ENCODE data around the gene DSCAML1. TPM values are rescaled to one million over a fixed set of nuclear protein-coding genes. Genes with fewer than 3 reads are reported as not detected.
A peak's percentile ranks its signal among the peaks of the same experiment; 100 is the strongest.

The DSCAML1 gene
- total and polyA plus RNA-seq, 9 of the 15 experiments (the other 6 are each of a cell fraction or from before 2014, with no cell fraction given), result not detected

- TF ChIP-seq NR3C1 (CRISPR knock-in tag; IDR thresholded peaks at IDR 0.05) (no peak), ZNF316 (IDR thresholded peaks at IDR 0.05) (no peak), KDM5B (IDR thresholded peaks at IDR 0.05; ENCODE audit: insufficient replicate concordance, low read depth, low read length) (no peak), ETV5 (CRISPR knock-in tag; IDR thresholded peaks at IDR 0.05; ENCODE audit: low read depth) (no peak), HDGF (IDR thresholded peaks at IDR 0.05) (no peak), MITF (IDR thresholded peaks at IDR 0.05) (no peak), RNF2 (IDR thresholded peaks at IDR 0.05) (no peak)
These were observed 276.1 kb downstream of the DSCAML1 start (continued) for GRCh38 chr11:117520966-117521365.

- intact Hi-C loops (cut with micrococcal nuclease), result no loop called here
- H4K20me1 ChIP-seq (replicated peaks; ENCODE audit: control insufficient read depth, insufficient read depth, low read length), result peaks cover 10% of the 10 kb centered on the region; the same call in 1 of the 2 replicates
- no TSS peak for BruUV-seq (replicated peaks)
- 0% methylated on average over 3 of the region's 3 CpGs for WGBS (ENCODE audit: insufficient coverage, low coverage, missing lambda C conversion rate)
- no peaks in the 10 kb centered on the region for H3K36me3 ChIP-seq (ENCODE audit: control insufficient read depth, insufficient read depth, low read length)
- no peak overlapping the region for H3K4me3 ChIP-seq
- no peak overlapping the region for H3K27ac ChIP-seq (ENCODE audit: extremely low read depth, low read depth, low read length)
- H3K9ac ChIP-seq (ENCODE audit: insufficient read depth in 1 of 2, low read depth in 2 of 2, low read length in 2 of 2), result no peak overlapping the region
- no peaks in the 10 kb centered on the region for H3K9me3 ChIP-seq (replicated peaks; ENCODE audit: control insufficient read depth, insufficient read depth, low read depth, low read length)
- TF ChIP-seq ZBTB12 (CRISPR knock-in tag; IDR thresholded peaks at IDR 0.05) (no peak), NFIC (IDR thresholded peaks at IDR 0.05) (0 out of 2 replicates have a peak, but pooled peaks have one; percentile 10)
- peaks cover 0 to 4% of the 10 kb centered on the region in 2 experiments; a peak in 1 of 5 replicates for H3K4me1 ChIP-seq (replicated peaks in 1 of 2; ENCODE audit: control insufficient read depth in 2 of 2, insufficient read depth in 2 of 2, low read length in 2 of 2)
- ChIA-PET CTCF (ENCODE audit: low intra/inter-chr PET ratio) (no interaction called here), POLR2A (interaction anchor here (0.6 to 0.7 kb wide), 2 partner anchors 364 to 1699 kb away, joined by 3 read pairs; no protein-coding TSS in a partner anchor)
- in situ Hi-C loops (cut with MboI), result no loop called here
- H2AFZ ChIP-seq (ENCODE audit: low read depth, low read length), result no peak overlapping the region
- ATAC-seq (peak; percentile 23; the same call in 1 of the 3 replicates), FAIRE-seq (no peak), DNase-seq (ENCODE audit: extremely low read depth in 1 of 4, low spot score in 3 of 4) (no peak)
- H3K4me2 ChIP-seq (ENCODE audit: insufficient read depth, low read length), result no peak overlapping the region
- no peaks in the 10 kb centered on the region for H3K79me2 ChIP-seq (ENCODE audit: control insufficient read depth, insufficient read depth, low read length)
- peaks cover 38 to 93% of the 10 kb centered on the region in 2 experiments for H3K27me3 ChIP-seq (ENCODE audit: control insufficient read depth in 2 of 2, insufficient read depth in 2 of 2, low read length in 2 of 2)
- H3K9me1 ChIP-seq (ENCODE audit: control insufficient read depth, insufficient read depth, low read length), result no peaks in the 10 kb centered on the region
These were observed 276.8 kb downstream of the DSCAML1 start for GRCh38 chr11:117520201-117520600.

Measured in K562 (cell line).